ENCODE results near the gene SF3B1.

The SF3B1 gene

GRCh38 chr2:197450465-197450864 lies 15.6 kb upstream of the SF3B1 start:
- Histone ChIP-seq H3K4me1 (ENCODE audit: control insufficient read depth, insufficient read depth, low read length) (no peaks in the 10 kb centered on the region), H3K4me3 (ENCODE audit: low read depth, low read length) (no peak overlapping the region), H3K27ac (ENCODE audit: extremely low read depth, low read depth, low read length) (no peak overlapping the region), H3K36me3 (ENCODE audit: control insufficient read depth in 2 of 2, insufficient read depth in 1 of 2, low read length in 2 of 2) (no peaks in the 10 kb centered on the region), H3K9me3 (ENCODE audit: control insufficient read depth, insufficient read depth, low read depth, low read length) (no peaks in the 10 kb centered on the region)
- CTCF ChIA-PET = interaction anchor here (0.7 kb wide), 1 partner anchor 13 kb away, joined by 4 read pairs; no protein-coding TSS in a partner anchor
- POLR2A ChIA-PET = interaction anchor here (0.5 to 1.8 kb wide), 2 partner anchors 49 to 856 kb away, joined by 3 read pairs; partner anchors contain the start of genes HSPD1 and HSPE1
- TF ChIP-seq KLF16 (tag by site-specific recombination; IDR thresholded peaks at IDR 0.05) (no peak), ZNF626 (tag by site-specific recombination; IDR thresholded peaks at IDR 0.05) (no peak), SCRT1 (tag by site-specific recombination; IDR thresholded peaks at IDR 0.05; ENCODE audit: borderline replicate concordance) (no peak), SP3 (tag by site-specific recombination; IDR thresholded peaks at IDR 0.05) (no peak), ELK4 (IDR thresholded peaks at IDR 0.05; ENCODE audit: borderline replicate concordance, low read depth, low read length) (no peak), ZNF202 (tag by site-specific recombination; IDR thresholded peaks at IDR 0.05; ENCODE audit: borderline replicate concordance) (no peak), ZNF707 (tag by site-specific recombination; IDR thresholded peaks at IDR 0.05) (no peak), GLIS1 (tag by site-specific recombination; IDR thresholded peaks at IDR 0.05) (no peak), ZNF394 (tag by site-specific recombination; IDR thresholded peaks at IDR 0.05; ENCODE audit: borderline replicate concordance) (no peak), ZNF121 (tag by site-specific recombination; IDR thresholded peaks at IDR 0.05) (no peak), BCL6B (tag by site-specific recombination; IDR thresholded peaks at IDR 0.05) (no peak), ZNF48 (tag by site-specific recombination; IDR thresholded peaks at IDR 0.05) (no peak), ZBTB48 (tag by site-specific recombination; IDR thresholded peaks at IDR 0.05) (no peak), ZNF423 (tag by site-specific recombination; IDR thresholded peaks at IDR 0.05) (no peak), ZNF549 (tag by site-specific recombination; IDR thresholded peaks at IDR 0.05) (no peak), ZNF530 (tag by site-specific recombination; IDR thresholded peaks at IDR 0.05; ENCODE audit: low read depth) (no peak)

GRCh38 chr2:197446844-197447243 lies 12.0 kb upstream of the SF3B1 start:
- no peaks in the 10 kb centered on the region for H3K9me3 ChIP-seq (ENCODE audit: control insufficient read depth, insufficient read depth, low read depth, low read length)
- CTCF ChIA-PET = no interaction called here
- no peaks in the 10 kb centered on the region for H3K4me1 ChIP-seq (ENCODE audit: control insufficient read depth, insufficient read depth, low read length)
- POLR2A ChIA-PET = interaction anchor here (0.6 kb wide), 2 partner anchors 14 to 38 kb away, joined by 3 to 6 read pairs; no protein-coding TSS in a partner anchor
- H3K27ac ChIP-seq (ENCODE audit: extremely low read depth, low read depth, low read length) = no peak overlapping the region
- H3K36me3 ChIP-seq (ENCODE audit: control insufficient read depth in 2 of 2, insufficient read depth in 1 of 2, low read length in 2 of 2) = no peaks in the 10 kb centered on the region
- H3K4me3 ChIP-seq (ENCODE audit: low read depth, low read length) = no peak overlapping the region
- TF ChIP-seq EGR2 (tag by site-specific recombination; IDR thresholded peaks at IDR 0.05; ENCODE audit: low read depth) (no peak), ZNF175 (tag by site-specific recombination; IDR thresholded peaks at IDR 0.05) (no peak), ATF2 (tag by site-specific recombination; IDR thresholded peaks at IDR 0.05; ENCODE audit: low read depth) (no peak), ZBTB1 (tag by site-specific recombination; IDR thresholded peaks at IDR 0.05) (no peak), ZNF580 (tag by site-specific recombination; IDR thresholded peaks at IDR 0.05) (no peak), ZNF211 (tag by site-specific recombination; IDR thresholded peaks at IDR 0.05; ENCODE audit: low read depth) (no peak), ZNF18 (tag by site-specific recombination; IDR thresholded peaks at IDR 0.05) (no peak), RBAK (tag by site-specific recombination; IDR thresholded peaks at IDR 0.05) (no peak), ZNF488 (tag by site-specific recombination; IDR thresholded peaks at IDR 0.05) (no peak), ZFP69B (tag by site-specific recombination; IDR thresholded peaks at IDR 0.05) (no peak), ZNF76 (tag by site-specific recombination; IDR thresholded peaks at IDR 0.05; ENCODE audit: borderline replicate concordance, low read depth) (no peak)
